GM23338 (cell line): ENCODE data around the gene ARG1. TPM values are rescaled to one million over a fixed set of nuclear protein-coding genes. Genes with fewer than 3 reads are reported as not detected.

Source experiments
- ATAC-seq: fragments of 200-7000 bp; cut with Tn5 transposase; 3 replicates; pipeline ENCODE4 v1.9.1; 2020
- DNase-seq: peaks from one replicate; pipeline ENCODE4 v3.0.0-alpha.2; 2015; ENCODE audit warnings: low spot score
- H2AFZ ChIP-seq: fragments of 200-600 bp; sonication (generic); 2 replicates; pipeline ENCODE4 v1.8.0; 2016; ENCODE audit warnings: antibody characterized with exemption, mild to moderate bottlenecking, moderate library complexity
- H3F3A ChIP-seq: fragments of 200-600 bp; sonication (generic); replicated peaks from 2 replicates; pipeline ENCODE4 v1.8.0; 2017; ENCODE audit warnings: antibody characterized with exemption, mixed run types, low read depth
- H3K27ac ChIP-seq: fragments of 200-600 bp; sonication (generic); 2 replicates; pipeline ENCODE4 v1.6.1; 2016; ENCODE audit warnings: low read depth
- H3K27me3 ChIP-seq: fragments of 200-600 bp; sonication (generic); 2 replicates; pipeline ENCODE4 v1.8.0; 2016; ENCODE audit warnings: mild to moderate bottlenecking, mixed run types, moderate library complexity; ENCODE audit not compliant: insufficient read depth
- H3K36me3 ChIP-seq: fragments of 200-600 bp; sonication (generic); 2 replicates; pipeline ENCODE4 v1.8.0; 2016; ENCODE audit warnings: mild to moderate bottlenecking; ENCODE audit not compliant: insufficient read depth
- H3K4me1 ChIP-seq: fragments of 200-600 bp; sonication (generic); 2 replicates; pipeline ENCODE4 v1.8.0; 2016; ENCODE audit warnings: mild to moderate bottlenecking, moderate library complexity; ENCODE audit not compliant: insufficient read depth
- H3K4me2 ChIP-seq: fragments of 200-600 bp; sonication (generic); 2 replicates; pipeline ENCODE4 v1.7.1; 2017; ENCODE audit warnings: mixed run types
- H3K4me3 ChIP-seq: fragments of 200-600 bp; sonication (generic); 2 replicates; pipeline ENCODE4 v1.6.1; 2016; ENCODE audit warnings: mixed run types
- H3K79me2 ChIP-seq: fragments of 200-600 bp; sonication (generic); replicated peaks from 2 replicates; pipeline ENCODE4 v1.8.0; 2017; ENCODE audit warnings: mild to moderate bottlenecking; ENCODE audit not compliant: insufficient read depth
- H3K9me2 ChIP-seq: fragments of 200-600 bp; sonication (generic); 2 replicates; pipeline ENCODE4 v1.8.0; 2017; ENCODE audit not compliant: insufficient read depth
- H4K20me1 ChIP-seq: fragments of 200-600 bp; sonication (generic); replicated peaks from 2 replicates; pipeline ENCODE4 v1.8.0; 2017; ENCODE audit warnings: mild to moderate bottlenecking; ENCODE audit not compliant: insufficient read depth
- H3K27ac Mint-ChIP-seq: 2 replicates; pipeline ENCODE4 v1.8.0; 2020; ENCODE audit warnings: inconsistent platforms, mild to moderate bottlenecking, moderate library complexity, mixed read lengths
- H3K27me3 Mint-ChIP-seq: 3 replicates; pipeline ENCODE4 v1.8.0; 2022; ENCODE audit warnings: low read depth, mild to moderate bottlenecking, moderate library complexity, mixed read lengths, inconsistent platforms; ENCODE audit not compliant: insufficient read depth, poor library complexity
- H3K36me3 Mint-ChIP-seq: 3 replicates; pipeline ENCODE4 v1.8.0; 2021; ENCODE audit warnings: low read depth, mild to moderate bottlenecking, inconsistent platforms, moderate library complexity, mixed read lengths
- H3K4me1 Mint-ChIP-seq: 3 replicates; pipeline ENCODE4 v1.8.0; 2020; ENCODE audit warnings: mild to moderate bottlenecking, inconsistent platforms, mixed read lengths
- H3K4me3 Mint-ChIP-seq: 3 replicates; pipeline ENCODE4 v1.8.0; 2021; ENCODE audit warnings: moderate library complexity, mild to moderate bottlenecking, inconsistent platforms, mixed read lengths
- H3K9me3 Mint-ChIP-seq: 3 replicates; pipeline ENCODE4 v1.8.0; 2020; ENCODE audit warnings: moderate library complexity, mild to moderate bottlenecking, inconsistent platforms, mixed read lengths
- CREB1 ChIP-seq: fragments of 250-450 bp; sonication (Bioruptor Pico); IDR thresholded peaks from 2 replicates; pipeline ENCODE4 v1.5.0; 2020; ENCODE audit warnings: low read depth, mild to moderate bottlenecking, moderate library complexity
- CTCF ChIP-seq, 2 experiments: fragments of 200-600 bp in 1 of 2; sonication (generic) in 1 of 2; conservative IDR thresholded peaks; 2 replicates each; pipeline versions ENCODE4 v1.5.1 to v1.6.1; 2016 to 2017; ENCODE audit warnings: antibody characterized with exemption in 2 of 2, low read depth in 2 of 2, mild to moderate bottlenecking in 2 of 2, moderate library complexity in 1 of 2
- EZH2phosphoT487 ChIP-seq: fragments of 200-600 bp; sonication (generic); IDR thresholded peaks from one replicate; pipeline ENCODE4 v1.8.1; 2018; ENCODE audit warnings: antibody characterized with exemption; ENCODE audit not compliant: unreplicated experiment
- JUNB ChIP-seq: IDR thresholded peaks from one replicate; pipeline ENCODE4 v1.6.1; 2016; ENCODE audit warnings: antibody characterized with exemption; ENCODE audit not compliant: unreplicated experiment
- NANOG ChIP-seq: IDR thresholded peaks from 2 replicates; pipeline ENCODE4 v1.6.1; 2016; ENCODE audit warnings: antibody characterized with exemption, borderline replicate concordance
- ZNF331 ChIP-seq: fragments of 250-450 bp; sonication (Bioruptor Pico); IDR thresholded peaks from 2 replicates; pipeline ENCODE4 v1.5.0; 2020; ENCODE audit warnings: low read depth, mild to moderate bottlenecking, moderate library complexity
- polyA plus RNA-seq: library from polyadenylated mRNA; unstranded; fragments of >200 nt; fragmentation: Nextera tagmentation; extraction: Ambion mirVana; gene quantifications from 2 replicates; pipeline ENCODE4 v1.2.1, GENCODE V29; 2016
- total RNA-seq: library from RNA; depleted of rRNA; stranded (reverse); fragments of >200 nt; shearing (Covaris generic); gene quantifications from 2 replicates; pipeline ENCODE4 v1.2.3, GENCODE V29; 2014
- TF ChIP-seq, protein P1 (sequence below): fragments of 250-450 bp; sonication (Bioruptor Pico); IDR thresholded peaks from 2 replicates; pipeline ENCODE4 v1.5.0; 2020; ENCODE audit warnings: mild to moderate bottlenecking, moderate library complexity

The ARG1 gene
- total and polyA plus RNA-seq, 2 experiments from 2014 or later = 0.18 TPM; not detected in 1

DNA sequence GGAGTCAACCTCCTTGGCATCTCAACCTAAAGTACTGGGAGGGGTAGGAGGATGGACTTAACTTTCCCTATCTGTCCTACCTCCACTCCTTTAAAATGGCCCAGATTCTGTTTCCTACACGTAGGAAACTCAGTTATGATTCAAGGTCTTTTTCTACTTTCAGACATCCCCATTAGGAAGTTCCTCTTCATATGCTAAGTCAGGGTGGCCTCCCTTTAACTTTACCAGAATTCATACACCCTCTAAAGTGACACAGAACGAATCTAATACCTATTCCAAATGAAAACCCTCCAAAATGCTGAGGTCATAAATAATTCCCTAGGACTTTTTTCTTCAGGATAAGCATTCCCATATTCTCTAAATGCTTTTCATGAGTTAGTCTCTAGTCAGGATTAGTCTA, 15.6 kb downstream of the ARG1 start (continued):
- TF ChIP-seq CREB1 (CRISPR knock-in tag) (no peak), ZNF331 (CRISPR knock-in tag) (no peak)
- TF ChIP-seq, protein P1, sequence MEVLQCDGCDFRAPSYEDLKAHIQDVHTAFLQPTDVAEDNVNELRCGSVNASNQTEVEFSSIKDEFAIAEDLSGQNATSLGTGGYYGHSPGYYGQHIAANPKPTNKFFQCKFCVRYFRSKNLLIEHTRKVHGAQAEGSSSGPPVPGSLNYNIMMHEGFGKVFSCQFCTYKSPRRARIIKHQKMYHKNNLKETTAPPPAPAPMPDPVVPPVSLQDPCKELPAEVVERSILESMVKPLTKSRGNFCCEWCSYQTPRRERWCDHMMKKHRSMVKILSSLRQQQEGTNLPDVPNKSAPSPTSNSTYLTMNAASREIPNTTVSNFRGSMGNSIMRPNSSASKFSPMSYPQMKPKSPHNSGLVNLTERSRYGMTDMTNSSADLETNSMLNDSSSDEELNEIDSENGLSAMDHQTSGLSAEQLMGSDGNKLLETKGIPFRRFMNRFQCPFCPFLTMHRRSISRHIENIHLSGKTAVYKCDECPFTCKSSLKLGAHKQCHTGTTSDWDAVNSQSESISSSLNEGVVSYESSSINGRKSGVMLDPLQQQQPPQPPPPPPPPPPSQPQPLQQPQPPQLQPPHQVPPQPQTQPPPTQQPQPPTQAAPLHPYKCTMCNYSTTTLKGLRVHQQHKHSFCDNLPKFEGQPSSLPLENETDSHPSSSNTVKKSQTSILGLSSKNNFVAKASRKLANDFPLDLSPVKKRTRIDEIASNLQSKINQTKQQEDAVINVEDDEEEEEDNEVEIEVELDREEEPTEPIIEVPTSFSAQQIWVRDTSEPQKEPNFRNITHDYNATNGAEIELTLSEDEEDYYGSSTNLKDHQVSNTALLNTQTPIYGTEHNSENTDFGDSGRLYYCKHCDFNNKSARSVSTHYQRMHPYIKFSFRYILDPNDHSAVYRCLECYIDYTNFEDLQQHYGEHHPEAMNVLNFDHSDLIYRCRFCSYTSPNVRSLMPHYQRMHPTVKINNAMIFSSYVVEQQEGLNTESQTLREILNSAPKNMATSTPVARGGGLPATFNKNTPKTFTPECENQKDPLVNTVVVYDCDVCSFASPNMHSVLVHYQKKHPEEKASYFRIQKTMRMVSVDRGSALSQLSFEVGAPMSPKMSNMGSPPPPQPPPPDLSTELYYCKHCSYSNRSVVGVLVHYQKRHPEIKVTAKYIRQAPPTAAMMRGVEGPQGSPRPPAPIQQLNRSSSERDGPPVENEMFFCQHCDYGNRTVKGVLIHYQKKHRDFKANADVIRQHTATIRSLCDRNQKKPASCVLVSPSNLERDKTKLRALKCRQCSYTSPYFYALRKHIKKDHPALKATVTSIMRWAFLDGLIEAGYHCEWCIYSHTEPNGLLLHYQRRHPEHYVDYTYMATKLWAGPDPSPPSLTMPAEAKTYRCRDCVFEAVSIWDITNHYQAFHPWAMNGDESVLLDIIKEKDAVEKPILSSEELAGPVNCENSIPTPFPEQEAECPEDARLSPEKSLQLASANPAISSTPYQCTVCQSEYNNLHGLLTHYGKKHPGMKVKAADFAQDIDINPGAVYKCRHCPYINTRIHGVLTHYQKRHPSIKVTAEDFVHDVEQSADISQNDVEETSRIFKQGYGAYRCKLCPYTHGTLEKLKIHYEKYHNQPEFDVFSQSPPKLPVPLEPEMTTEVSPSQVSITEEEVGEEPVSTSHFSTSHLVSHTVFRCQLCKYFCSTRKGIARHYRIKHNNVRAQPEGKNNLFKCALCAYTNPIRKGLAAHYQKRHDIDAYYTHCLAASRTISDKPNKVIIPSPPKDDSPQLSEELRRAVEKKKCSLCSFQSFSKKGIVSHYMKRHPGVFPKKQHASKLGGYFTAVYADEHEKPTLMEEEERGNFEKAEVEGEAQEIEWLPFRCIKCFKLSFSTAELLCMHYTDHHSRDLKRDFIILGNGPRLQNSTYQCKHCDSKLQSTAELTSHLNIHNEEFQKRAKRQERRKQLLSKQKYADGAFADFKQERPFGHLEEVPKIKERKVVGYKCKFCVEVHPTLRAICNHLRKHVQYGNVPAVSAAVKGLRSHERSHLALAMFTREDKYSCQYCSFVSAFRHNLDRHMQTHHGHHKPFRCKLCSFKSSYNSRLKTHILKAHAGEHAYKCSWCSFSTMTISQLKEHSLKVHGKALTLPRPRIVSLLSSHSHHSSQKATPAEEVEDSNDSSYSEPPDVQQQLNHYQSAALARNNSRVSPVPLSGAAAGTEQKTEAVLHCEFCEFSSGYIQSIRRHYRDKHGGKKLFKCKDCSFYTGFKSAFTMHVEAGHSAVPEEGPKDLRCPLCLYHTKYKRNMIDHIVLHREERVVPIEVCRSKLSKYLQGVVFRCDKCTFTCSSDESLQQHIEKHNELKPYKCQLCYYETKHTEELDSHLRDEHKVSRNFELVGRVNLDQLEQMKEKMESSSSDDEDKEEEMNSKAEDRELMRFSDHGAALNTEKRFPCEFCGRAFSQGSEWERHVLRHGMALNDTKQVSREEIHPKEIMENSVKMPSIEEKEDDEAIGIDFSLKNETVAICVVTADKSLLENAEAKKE (CRISPR knock-in tag) = no peak

DNA sequence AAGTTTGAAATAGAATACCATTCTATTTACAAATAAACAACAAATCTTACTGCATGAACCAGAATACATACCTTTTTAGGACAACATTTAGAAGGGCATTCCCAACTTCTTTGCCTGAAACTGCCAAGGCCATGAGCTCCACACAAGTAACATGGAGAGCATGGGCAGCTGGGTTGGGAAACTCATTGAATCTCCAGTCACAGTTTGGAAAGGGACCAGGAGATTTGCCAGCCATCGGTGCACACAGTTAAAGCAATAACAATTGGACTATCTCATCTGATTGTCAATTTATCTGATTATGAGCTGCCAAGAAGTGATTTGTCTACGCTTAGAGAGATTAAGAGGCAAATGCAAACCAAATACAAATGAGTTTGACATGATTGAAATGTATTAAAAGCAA, 19.9 kb downstream of the ARG1 start:
- Mint-ChIP-seq H3K9me3 (no peaks in the 10 kb centered on the region), H3K4me3 (no peak overlapping the region), H3K27ac (no peak overlapping the region), H3K36me3 (peaks cover 45% of the 10 kb centered on the region), H3K4me1 (no peaks in the 10 kb centered on the region), H3K27me3 (no peaks in the 10 kb centered on the region)
- H3K9me2 ChIP-seq = no peaks in the 10 kb centered on the region
- no peak for TF ChIP-seq JUNB
- TF ChIP-seq, protein P1 (CRISPR knock-in tag) = no peak
- no peak for TF ChIP-seq EZH2phosphoT487
- TF ChIP-seq NANOG = no peak
- TF ChIP-seq CTCF (conservative IDR thresholded peaks at IDR 0.05; ENCODE audit: low read depth in 2 of 2) = no peak
- TF ChIP-seq ZNF331 (CRISPR knock-in tag) = no peak
- no peak overlapping the region for H3K27ac ChIP-seq
- H3K27me3 ChIP-seq = no peaks in the 10 kb centered on the region
- H4K20me1 ChIP-seq = no peaks in the 10 kb centered on the region
- no peak overlapping the region for H3K4me3 ChIP-seq
- no peaks in the 10 kb centered on the region for H3K79me2 ChIP-seq
- no peak overlapping the region for H2AFZ ChIP-seq
- no peaks in the 10 kb centered on the region for H3K4me1 ChIP-seq
- no peak overlapping the region for H3K4me2 ChIP-seq
- no peaks in the 10 kb centered on the region for H3F3A ChIP-seq
- ATAC-seq (no peak), DNase-seq (no peak)
- H3K36me3 ChIP-seq = peaks cover 22% of the 10 kb centered on the region
